Mesenchymal stem cell (in vitro differentiated cells and primary cell): Measurements from ENCODE around the gene NUP205.

Experiments used
- DNase-seq: peaks from one replicate; pipeline ENCODE4 v3.0.0-alpha.2; 2013
- H2AFZ ChIP-seq: one replicate; pipeline ENCODE4 v1.6.1; 2013; ENCODE audit warnings: low read depth, mild to moderate bottlenecking, control low read depth, inconsistent platforms, low read length, moderate library complexity
- H2AK5ac ChIP-seq: 2 replicates; pipeline ENCODE4 v1.6.1; 2013; ENCODE audit warnings: low read length, moderate library complexity, mild to moderate bottlenecking, inconsistent platforms; ENCODE audit not compliant: severe bottlenecking
- H2BK120ac ChIP-seq: one replicate; pipeline ENCODE4 v1.6.1; 2013; ENCODE audit warnings: low read depth, mild to moderate bottlenecking, inconsistent platforms, low read length, moderate library complexity
- H2BK12ac ChIP-seq, 2 experiments: one replicate each; pipeline ENCODE4 v1.6.1; 2013; ENCODE audit warnings: inconsistent platforms in 2 of 2, low read length in 2 of 2, mild to moderate bottlenecking in 2 of 2, moderate library complexity in 2 of 2, control low read depth in 1 of 2
- H2BK15ac ChIP-seq: one replicate; pipeline ENCODE4 v1.6.1; 2013; ENCODE audit warnings: mild to moderate bottlenecking, low read depth, inconsistent platforms; ENCODE audit not compliant: poor library complexity, severe bottlenecking
- H2BK5ac ChIP-seq: 2 replicates; pipeline ENCODE4 v1.6.1; 2013; ENCODE audit warnings: low read depth, mild to moderate bottlenecking, low read length, control low read depth, inconsistent platforms; ENCODE audit not compliant: poor library complexity, severe bottlenecking
- H3K14ac ChIP-seq, 2 experiments: one replicate each; pipeline ENCODE4 v1.6.1; 2013; ENCODE audit warnings: inconsistent platforms in 2 of 2, low read length in 2 of 2, control low read depth in 1 of 2, mild to moderate bottlenecking in 1 of 2, moderate library complexity in 1 of 2
- H3K18ac ChIP-seq, 2 experiments: one replicate each; pipeline ENCODE4 v1.6.1; 2013; ENCODE audit warnings: inconsistent platforms in 2 of 2, low read length in 2 of 2, control low read depth in 1 of 2, low read depth in 1 of 2, mild to moderate bottlenecking in 1 of 2
- H3K23ac ChIP-seq, 2 experiments: one replicate each; pipeline ENCODE4 v1.6.1; 2013; ENCODE audit warnings: inconsistent platforms in 2 of 2, low read length in 2 of 2, mild to moderate bottlenecking in 2 of 2, moderate library complexity in 2 of 2, control low read depth in 1 of 2
- H3K27ac ChIP-seq: 2 replicates; pipeline ENCODE4 v1.5.1; 2013; ENCODE audit warnings: mild to moderate bottlenecking, moderate library complexity, low read length, control low read depth, inconsistent platforms; ENCODE audit not compliant: poor library complexity, severe bottlenecking
- H3K27me3 ChIP-seq, 2 experiments: 2 replicates each; pipeline versions ENCODE4 v1.6.1 to v1.7.0; 2013; ENCODE audit warnings: low read length in 2 of 2, mild to moderate bottlenecking in 2 of 2, moderate library complexity in 2 of 2, control low read depth in 1 of 2, inconsistent platforms in 1 of 2; ENCODE audit not compliant: control insufficient read depth in 1 of 2, insufficient read depth in 1 of 2
- H3K36me3 ChIP-seq, 2 experiments: 2 replicates each; pipeline versions ENCODE4 v1.6.1 to v1.7.0; 2013; ENCODE audit warnings: low read length in 2 of 2, control low read depth in 1 of 2, inconsistent platforms in 1 of 2, low read depth in 1 of 2, mild to moderate bottlenecking in 1 of 2; ENCODE audit not compliant: insufficient read depth in 2 of 2, control insufficient read depth in 1 of 2
- H3K4ac ChIP-seq, 2 experiments: one replicate each; pipeline ENCODE4 v1.6.1; 2013; ENCODE audit warnings: inconsistent platforms in 2 of 2, low read length in 2 of 2, mild to moderate bottlenecking in 2 of 2, moderate library complexity in 2 of 2, control low read depth in 1 of 2, low read depth in 1 of 2
- H3K4me1 ChIP-seq: 2 replicates; pipeline ENCODE4 v1.6.1; 2013; ENCODE audit warnings: low read depth, low read length, control low read depth; ENCODE audit not compliant: control insufficient read depth, insufficient read depth
- H3K4me2 ChIP-seq: 2 replicates; pipeline ENCODE4 v1.6.1; 2013; ENCODE audit warnings: low read length, mild to moderate bottlenecking, inconsistent platforms; ENCODE audit not compliant: poor library complexity, severe bottlenecking
- H3K4me3 ChIP-seq, 2 experiments: 2 replicates each; pipeline versions ENCODE4 v1.5.1 to v1.7.0; 2013; ENCODE audit warnings: low read length in 2 of 2, mild to moderate bottlenecking in 2 of 2, control low read depth in 1 of 2, low read depth in 1 of 2; ENCODE audit not compliant: insufficient read depth in 1 of 2
- H3K79me1 ChIP-seq: replicated peaks from 2 replicates; pipeline ENCODE4 v1.6.1; 2013; ENCODE audit warnings: mild to moderate bottlenecking, control low read depth, low read length, inconsistent platforms; ENCODE audit not compliant: poor library complexity, severe bottlenecking
- H3K9ac ChIP-seq: 2 replicates; pipeline ENCODE4 v1.7.0; 2013; ENCODE audit warnings: mild to moderate bottlenecking, low read length, moderate library complexity
- H3K9me3 ChIP-seq: 2 replicates; pipeline ENCODE4 v1.7.0; 2013; ENCODE audit warnings: mild to moderate bottlenecking, low read length; ENCODE audit not compliant: control insufficient read depth
- H4K8ac ChIP-seq: one replicate; pipeline ENCODE4 v1.6.1; 2013; ENCODE audit warnings: inconsistent platforms, mild to moderate bottlenecking, low read length, moderate library complexity
- H4K91ac ChIP-seq: one replicate; pipeline ENCODE4 v1.6.1; 2013; ENCODE audit warnings: mild to moderate bottlenecking, low read length, inconsistent platforms
- WGBS: methylation state at CpG from one replicate; pipeline ENCODE4 v1.1.7; 2013; ENCODE audit warnings: mixed read lengths; 5-methylcytosine and 5-hydroxymethylcytosine counted together

The NUP205 gene

GRCh38 chr7:135672560-135673359, 115.0 kb downstream of the NUP205 start:
- Histone ChIP-seq H3K36me3 (peaks cover 7 to 48% of the 10 kb centered on the region in 2 experiments), H2BK15ac (no peak overlapping the region), H3K4ac (peak overlapping the region in 1 of 2 experiments; percentile 5), H3K4me2 (no peak overlapping the region), H2AFZ (no peak overlapping the region), H3K23ac (no peak overlapping the region), H2BK120ac (no peak overlapping the region), H3K79me1 (peaks cover 22% of the 10 kb centered on the region), H3K27ac (no peak overlapping the region), H2BK12ac (no peak overlapping the region), H4K8ac (no peak overlapping the region), H3K27me3 (no peaks in the 10 kb centered on the region), H3K4me3 (no peak overlapping the region), H3K14ac (no peak overlapping the region), H4K91ac (no peak overlapping the region), H2BK5ac (no peak overlapping the region), H3K9ac (peak overlapping the region; percentile 74), H3K9me3 (no peaks in the 10 kb centered on the region), H3K4me1 (peaks cover 3% of the 10 kb centered on the region), H3K18ac (no peak overlapping the region), H2AK5ac (no peak overlapping the region)
- peak; percentile 75 for DNase-seq
- 90% methylated on average over 2 of the region's 3 CpGs for WGBS

- no peak overlapping the region for H3K4me3 ChIP-seq
- no peak overlapping the region for H3K4me2 ChIP-seq
- no peaks in the 10 kb centered on the region for H3K27me3 ChIP-seq
- no peak overlapping the region for H2AFZ ChIP-seq
- no peak overlapping the region for H2BK15ac ChIP-seq
- H3K18ac ChIP-seq, result no peak overlapping the region
- H2BK120ac ChIP-seq, result no peak overlapping the region
- H3K4ac ChIP-seq, result no peak overlapping the region
- H2BK5ac ChIP-seq, result no peak overlapping the region
- no peak overlapping the region for H3K14ac ChIP-seq
- H3K79me1 ChIP-seq, result peaks cover 22% of the 10 kb centered on the region
- peak overlapping the region; percentile 74 for H3K9ac ChIP-seq
- no peaks in the 10 kb centered on the region for H3K9me3 ChIP-seq
- H2BK12ac ChIP-seq, result no peak overlapping the region
- H3K23ac ChIP-seq, result no peak overlapping the region
- DNase-seq, result peak; percentile 43
- peaks cover 3% of the 10 kb centered on the region for H3K4me1 ChIP-seq
- peaks cover 5 to 54% of the 10 kb centered on the region in 2 experiments for H3K36me3 ChIP-seq
- H4K8ac ChIP-seq, result peak overlapping the region; percentile 37
- H3K27ac ChIP-seq, result no peak overlapping the region
- H2AK5ac ChIP-seq, result no peak overlapping the region
- no peak overlapping the region for H4K91ac ChIP-seq
- WGBS, result 87% methylated on average over 6 of the region's 6 CpGs
Measured at GRCh38 chr7:135673360-135673706, 115.6 kb downstream of the NUP205 start.

DNA sequence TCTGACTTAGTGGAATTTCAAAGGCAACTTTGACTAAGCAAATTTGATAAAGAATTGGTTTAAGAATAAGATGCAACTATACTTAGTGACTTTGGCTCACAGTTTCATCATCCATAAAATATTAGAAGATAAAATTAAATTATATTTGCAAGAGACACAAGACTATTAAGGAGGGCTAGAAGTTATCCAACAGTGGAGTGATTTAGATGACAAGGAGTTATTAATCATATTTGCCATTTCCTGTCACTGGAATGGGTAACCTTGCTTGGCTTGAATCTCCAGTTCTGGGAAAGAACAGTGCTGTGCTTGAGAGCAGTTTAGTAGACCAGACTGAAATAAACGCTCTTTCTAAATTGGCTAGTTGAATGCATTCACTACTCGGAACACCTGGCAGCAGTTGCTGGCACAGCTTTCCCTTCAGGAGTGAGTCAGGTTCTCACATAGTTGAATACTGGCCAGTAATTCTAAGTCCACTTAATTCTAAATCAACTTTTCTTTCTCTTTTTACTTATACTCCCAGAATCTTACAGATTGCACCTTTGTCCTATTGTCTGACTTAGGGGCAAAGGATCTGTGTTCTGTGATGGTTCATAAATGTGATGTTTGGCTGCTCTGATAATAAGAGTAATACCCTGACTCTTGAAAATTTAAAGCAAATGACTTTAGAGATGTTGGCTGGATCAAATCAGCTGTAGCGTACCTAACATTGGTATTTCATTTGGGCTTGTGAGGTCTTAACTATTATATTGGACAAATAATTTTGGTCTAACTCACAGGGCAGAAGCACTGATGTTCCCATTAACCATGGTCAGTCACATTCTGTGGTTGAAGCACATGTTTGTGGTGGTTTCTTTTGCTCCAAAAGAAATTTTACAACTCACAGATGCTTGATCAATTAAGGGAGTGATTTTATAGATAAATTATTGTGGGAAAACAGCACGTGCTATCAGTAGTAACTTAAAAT, 121.2 kb downstream of the NUP205 start:
- no peak overlapping the region for H3K18ac ChIP-seq
- no peak overlapping the region for H3K23ac ChIP-seq
- no peak overlapping the region for H2BK120ac ChIP-seq
- H3K9ac ChIP-seq, result no peak overlapping the region
- H3K27me3 ChIP-seq, result no peaks in the 10 kb centered on the region
- no peak overlapping the region for H3K14ac ChIP-seq
- no peak overlapping the region for H3K4me3 ChIP-seq
- no peak overlapping the region for H4K91ac ChIP-seq
- no peak overlapping the region for H3K4ac ChIP-seq
- no peak for DNase-seq
- H4K8ac ChIP-seq, result no peak overlapping the region
- no peak overlapping the region for H3K27ac ChIP-seq
- H3K36me3 ChIP-seq, result peaks cover 6 to 83% of the 10 kb centered on the region in 2 experiments
- H3K9me3 ChIP-seq, result no peaks in the 10 kb centered on the region
- H2AK5ac ChIP-seq, result no peak overlapping the region
- H2AFZ ChIP-seq, result no peak overlapping the region
- H3K4me2 ChIP-seq, result no peak overlapping the region
- peaks cover 37% of the 10 kb centered on the region for H3K79me1 ChIP-seq
- H2BK5ac ChIP-seq, result no peak overlapping the region
- peaks cover 1% of the 10 kb centered on the region for H3K4me1 ChIP-seq
- H2BK15ac ChIP-seq, result no peak overlapping the region
- 92% methylated on average over 3 of the region's 4 CpGs for WGBS
- no peak overlapping the region for H2BK12ac ChIP-seq

DNA sequence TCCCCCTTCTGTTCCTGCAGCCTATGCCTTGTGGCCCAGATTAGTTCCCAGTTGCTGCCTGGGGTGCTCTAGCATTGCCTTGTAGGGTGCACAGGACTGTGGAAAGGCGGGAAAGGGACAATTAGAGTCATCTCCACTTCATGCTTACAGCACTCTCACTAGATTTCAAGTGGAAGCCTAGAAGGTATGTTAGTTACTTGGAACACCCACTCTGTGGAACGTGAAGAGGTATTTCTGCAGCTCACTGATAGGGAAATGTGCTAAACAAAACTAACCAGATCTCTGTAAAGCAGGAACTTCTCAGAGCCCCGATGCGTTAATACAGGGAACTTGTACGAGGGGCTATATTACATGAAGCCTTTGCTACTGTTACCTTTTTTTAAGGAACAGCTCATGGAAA, 124.0 kb downstream of the NUP205 start:
- no peak overlapping the region for H3K4me2 ChIP-seq
- H2BK12ac ChIP-seq, result no peak overlapping the region
- H4K8ac ChIP-seq, result no peak overlapping the region
- H3K4me3 ChIP-seq, result no peak overlapping the region
- 93% methylated on average over 4 of the region's 5 CpGs for whole genome bisulfite sequencing
- H3K23ac ChIP-seq, result no peak overlapping the region
- no peak overlapping the region for H4K91ac ChIP-seq
- no peak overlapping the region for H2AK5ac ChIP-seq
- no peak overlapping the region for H2BK15ac ChIP-seq
- no peak overlapping the region for H2BK5ac ChIP-seq
- no peak overlapping the region for H3K14ac ChIP-seq
- H3K4ac ChIP-seq, result no peak overlapping the region
- H3K9ac ChIP-seq, result no peak overlapping the region
- no peak overlapping the region for H2AFZ ChIP-seq
- H3K36me3 ChIP-seq, result peaks cover 10 to 83% of the 10 kb centered on the region in 2 experiments
- no peaks in the 10 kb centered on the region for H3K9me3 ChIP-seq
- H3K27me3 ChIP-seq, result no peaks in the 10 kb centered on the region
- no peak for DNase-seq
- H3K79me1 ChIP-seq, result peaks cover 35% of the 10 kb centered on the region
- H2BK120ac ChIP-seq, result no peak overlapping the region
- no peak overlapping the region for H3K27ac ChIP-seq
- H3K18ac ChIP-seq, result no peak overlapping the region
- peaks cover 7% of the 10 kb centered on the region for H3K4me1 ChIP-seq
